Omental fat pad (tissue), 4 donors: ENCODE data around the gene ESCO1. TPM values are rescaled to one million over a fixed set of nuclear protein-coding genes. Genes with fewer than 3 reads are reported as not detected.

Source experiments
- ATAC-seq: fragments of 150-250 bp; one replicate; pipeline ENCODE4 v1.9.1; 2016; ENCODE audit warnings: mild to moderate bottlenecking, moderate library complexity; ENCODE audit not compliant: low FRiP score
- DNase-seq: peaks from one replicate; pipeline ENCODE4 v3.0.0-alpha.2; 2019; ENCODE audit warnings: low spot score
- CTCF ChIP-seq, 3 donors: fragments of 450-650 bp; IDR thresholded peaks; one replicate each; pipeline ENCODE4 v1.5.1; 2016 to 2017; ENCODE audit warnings: antibody characterized with exemption in 3 of 3, mild to moderate bottlenecking in 3 of 3, moderate library complexity in 2 of 3
- total RNA-seq, 4 donors: library from RNA; depleted of rRNA; stranded (reverse); fragments of >200 nt; gene quantifications; one replicate each; pipeline ENCODE4 v1.1.0, GENCODE V29; 2016

The ESCO1 gene
- total RNA-seq, 4 donors from 2014 or later, result 8.6 to 13.2 (median 11.5) TPM

GRCh38 chr18:21507913-21508701, 92.4 kb downstream of the ESCO1 start:
- ATAC-seq (no peak), DNase-seq (no peak)
- TF ChIP-seq CTCF (IDR thresholded peaks at IDR 0.05), result no peak

- no peak for TF ChIP-seq CTCF (IDR thresholded peaks at IDR 0.05)
- DNase-seq (no peak), ATAC-seq (no peak)
These were observed 97.8 kb downstream of the ESCO1 start for GRCh38 chr18:21502661-21503060.

GRCh38 chr18:21499997-21500396, 100.5 kb downstream of the ESCO1 start:
- no peak for TF ChIP-seq CTCF (IDR thresholded peaks at IDR 0.05)
- no peak for DNase-seq
- ATAC-seq, result no peak

GRCh38 chr18:21496277-21496835, 104.1 kb downstream of the ESCO1 start:
- TF ChIP-seq CTCF (IDR thresholded peaks at IDR 0.05), result no peak
- ATAC-seq (no peak), DNase-seq (no peak)

- ATAC-seq, result no peak
- DNase-seq, result no peak
- TF ChIP-seq CTCF (IDR thresholded peaks at IDR 0.05), result no peak
These were observed 109.8 kb downstream of the ESCO1 start for GRCh38 chr18:21490748-21491147.

- DNase-seq, result no peak
- ATAC-seq, result no peak
- no peak for TF ChIP-seq CTCF (IDR thresholded peaks at IDR 0.05)
These were observed 110.5 kb downstream of the ESCO1 start for GRCh38 chr18:21489919-21490495.
